ENCODE measurements around the gene PCGF3.

The PCGF3 gene, protein sequence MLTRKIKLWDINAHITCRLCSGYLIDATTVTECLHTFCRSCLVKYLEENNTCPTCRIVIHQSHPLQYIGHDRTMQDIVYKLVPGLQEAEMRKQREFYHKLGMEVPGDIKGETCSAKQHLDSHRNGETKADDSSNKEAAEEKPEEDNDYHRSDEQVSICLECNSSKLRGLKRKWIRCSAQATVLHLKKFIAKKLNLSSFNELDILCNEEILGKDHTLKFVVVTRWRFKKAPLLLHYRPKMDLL

DNA sequence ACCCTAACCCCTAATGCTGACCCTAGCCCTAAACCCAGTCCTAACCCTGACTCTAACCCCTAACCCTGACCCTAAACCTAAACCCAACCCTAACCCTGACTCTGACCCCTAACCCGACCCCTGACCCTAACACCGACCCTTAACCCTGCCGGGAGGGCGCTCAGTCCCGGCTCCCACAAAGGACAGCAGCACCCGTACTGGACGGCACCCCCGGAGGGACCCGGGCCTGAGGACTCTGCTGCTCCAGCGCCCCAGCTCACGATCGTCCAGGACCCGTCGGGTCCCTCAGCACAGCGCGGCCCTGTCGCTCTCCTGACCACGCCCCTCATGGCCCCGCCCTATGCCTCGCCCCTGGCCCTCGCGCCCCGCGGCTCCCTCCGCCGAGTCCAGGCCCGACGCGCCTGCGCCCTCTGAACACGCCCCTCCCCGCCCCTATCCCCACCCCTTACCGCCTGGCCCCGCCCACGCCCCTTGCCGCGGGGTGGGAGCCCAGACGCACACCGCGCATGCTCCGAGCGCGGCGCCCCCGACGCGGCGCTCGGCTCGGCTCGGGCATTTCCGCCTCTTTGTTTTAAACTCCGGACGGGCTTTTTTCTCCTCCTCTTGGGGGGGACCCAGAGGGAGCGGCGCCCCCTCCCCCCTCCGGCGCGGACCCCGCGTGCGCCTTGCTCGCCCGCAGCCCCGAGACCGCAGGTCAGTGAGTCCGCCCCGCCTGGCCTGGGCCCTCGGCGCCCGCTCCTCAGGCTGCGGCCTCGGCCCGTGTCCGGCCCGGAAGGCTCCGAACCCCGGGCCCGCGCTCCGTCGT lies at the start of gene PCGF3:
Gene PCGF3 (plus strand): TSS at position 555 of the 805 bp plus-strand sequence. CDS start 27,849 bp downstream, outside the sequence.
- DNase-seq, result peak; percentile 32

DNA sequence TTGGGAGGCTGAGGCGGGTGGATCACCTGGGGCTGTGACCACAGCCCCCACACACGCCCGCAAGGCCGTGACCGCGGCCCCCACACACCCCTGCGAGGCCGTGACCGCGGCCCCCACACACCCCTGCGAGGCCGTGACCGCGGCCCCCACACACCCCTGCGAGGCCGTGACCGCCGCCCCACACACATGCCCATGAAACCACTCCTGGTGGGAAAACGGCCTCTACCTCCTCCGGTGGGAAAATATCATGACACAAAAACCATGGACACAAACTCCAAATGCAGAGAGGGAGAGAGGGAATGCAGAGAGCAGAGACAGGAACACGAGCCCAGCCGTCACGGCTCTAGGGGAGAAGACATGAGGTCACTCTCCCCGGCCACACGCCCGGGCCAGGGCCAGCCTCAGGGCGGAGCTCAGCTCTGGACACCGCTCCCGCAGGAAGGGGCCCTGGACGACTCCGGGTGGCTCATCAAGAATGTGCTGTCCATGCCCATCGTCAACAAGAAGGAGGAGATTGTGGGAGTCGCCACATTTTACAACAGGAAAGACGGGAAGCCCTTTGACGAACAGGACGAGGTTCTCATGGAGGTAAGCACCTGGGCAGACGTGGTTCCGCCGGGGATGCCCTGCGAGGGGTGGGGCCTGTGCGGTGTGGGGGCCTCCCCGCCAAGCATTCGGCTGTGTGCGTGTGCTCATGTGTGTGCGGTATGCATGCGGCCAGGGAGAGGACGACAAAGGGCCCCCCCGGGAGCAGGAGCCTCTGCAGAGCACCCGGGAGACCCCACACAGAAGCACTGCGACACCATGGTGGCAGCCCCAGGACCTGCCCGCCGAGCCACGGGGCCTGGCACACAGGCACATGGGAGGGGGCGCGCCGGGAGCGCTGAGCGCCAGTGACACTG lies 48.9 kb upstream of the PCGF3 start:
- DNase-seq, result no peak

DNA sequence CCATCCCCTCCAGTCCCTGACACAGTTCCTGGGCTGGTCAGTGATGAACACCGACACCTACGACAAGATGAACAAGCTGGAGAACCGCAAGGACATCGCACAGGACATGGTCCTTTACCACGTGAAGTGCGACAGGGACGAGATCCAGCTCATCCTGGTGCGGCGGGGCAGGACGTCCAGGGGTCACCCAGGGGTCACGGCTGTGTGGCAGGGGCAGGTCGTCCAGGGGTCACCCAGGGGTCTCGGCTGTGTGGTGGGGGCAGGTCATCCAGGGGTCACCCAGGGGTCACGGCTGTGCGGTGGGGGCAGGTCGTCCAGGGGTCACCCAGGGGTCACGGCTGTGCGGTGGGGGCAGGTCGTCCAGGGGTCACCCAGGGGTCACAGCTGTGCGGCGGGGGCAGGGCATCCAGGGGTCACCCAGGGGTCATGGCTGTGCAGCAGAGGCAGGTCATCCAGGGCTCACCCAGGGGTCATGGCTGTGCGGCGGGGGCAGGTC lies 48.2 kb upstream of the PCGF3 start:
- DNase-seq, result no peak

DNA sequence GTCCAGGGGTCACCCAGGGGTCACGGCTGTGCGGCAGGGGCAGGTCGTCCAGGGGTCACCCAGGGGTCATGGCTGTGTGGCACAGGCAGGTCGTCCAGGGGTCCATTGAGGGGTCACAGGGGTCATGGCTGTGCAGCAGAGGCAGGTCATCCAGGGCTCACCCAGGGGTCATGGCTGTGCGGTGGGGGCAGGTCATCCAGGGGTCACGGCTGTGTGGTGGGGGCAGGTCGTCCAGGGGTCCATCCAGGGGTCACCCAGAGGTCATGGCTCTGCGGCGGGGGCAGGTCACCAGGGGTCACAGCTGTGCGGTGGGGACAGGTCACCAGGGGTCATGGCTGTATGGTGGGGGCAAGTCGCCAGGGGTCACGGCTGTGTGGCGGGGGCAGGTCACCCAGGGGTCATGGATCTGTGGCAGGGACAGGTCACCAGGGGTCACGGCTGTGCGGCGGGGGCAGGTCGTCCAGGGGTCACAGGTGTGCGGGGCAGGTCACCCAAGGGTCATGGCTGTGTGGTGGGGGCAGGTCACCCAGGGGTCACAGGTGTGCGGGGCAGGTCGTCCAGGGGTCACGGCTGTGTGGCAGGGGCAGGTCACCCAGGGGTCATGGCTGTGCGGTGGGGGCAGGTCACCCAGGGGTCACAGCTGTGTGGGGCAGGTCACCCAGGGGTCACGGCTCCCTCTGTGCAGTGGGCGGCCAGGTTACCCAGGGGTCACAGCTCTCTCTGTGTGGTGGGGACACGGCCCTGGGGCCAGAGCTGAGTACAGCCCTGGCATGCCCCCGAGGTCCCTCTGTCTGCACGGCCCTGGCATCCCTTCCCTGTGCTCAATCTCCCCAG lies 47.6 kb upstream of the PCGF3 start:
- DNase-seq, result no peak

DNA sequence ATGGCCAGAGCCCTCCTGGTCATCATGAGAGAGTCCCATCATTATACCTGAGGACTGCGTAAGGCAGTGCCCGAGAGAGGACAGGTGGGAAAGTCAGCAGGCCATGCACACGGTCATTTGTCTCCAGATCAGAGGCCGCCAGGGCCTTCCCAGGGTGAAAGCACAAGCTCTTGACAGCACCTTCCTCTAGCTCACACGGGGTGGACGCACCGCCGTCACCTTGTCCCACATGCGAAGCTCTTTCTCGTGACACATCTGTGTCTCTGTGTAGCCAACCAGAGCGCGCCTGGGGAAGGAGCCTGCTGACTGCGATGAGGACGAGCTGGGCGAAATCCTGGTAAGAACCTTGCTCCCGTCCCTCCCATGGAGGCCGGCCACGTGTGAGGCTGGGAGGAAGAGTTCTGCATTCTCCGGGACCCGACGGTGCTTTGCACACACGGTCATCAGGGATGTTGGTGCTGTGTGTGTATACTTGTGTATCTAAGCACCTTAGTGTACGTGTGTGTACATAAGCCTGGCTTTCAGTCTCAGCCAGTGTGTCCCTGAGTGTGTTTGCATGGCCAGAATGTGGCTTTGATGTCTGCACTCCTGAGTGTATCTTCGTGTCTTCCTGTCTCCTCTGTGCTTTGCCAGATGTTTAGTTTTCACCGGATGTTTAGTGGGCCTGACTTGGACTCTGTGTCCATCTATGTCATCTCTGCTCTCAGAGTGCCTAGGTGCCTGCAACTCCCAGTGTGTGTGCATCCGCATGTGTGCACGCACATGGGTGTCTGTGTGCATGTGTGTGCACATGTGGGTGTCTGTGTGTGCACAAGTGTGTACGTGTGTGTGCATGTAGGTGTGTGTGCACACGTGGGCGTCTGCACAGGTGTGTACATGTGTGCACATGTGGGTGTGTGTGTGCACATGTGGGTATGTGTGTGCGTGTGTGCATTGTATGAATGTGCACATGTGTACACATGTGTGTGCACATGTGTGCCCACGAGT lies 46.7 kb upstream of the PCGF3 start:
- DNase-seq, result no peak

DNA sequence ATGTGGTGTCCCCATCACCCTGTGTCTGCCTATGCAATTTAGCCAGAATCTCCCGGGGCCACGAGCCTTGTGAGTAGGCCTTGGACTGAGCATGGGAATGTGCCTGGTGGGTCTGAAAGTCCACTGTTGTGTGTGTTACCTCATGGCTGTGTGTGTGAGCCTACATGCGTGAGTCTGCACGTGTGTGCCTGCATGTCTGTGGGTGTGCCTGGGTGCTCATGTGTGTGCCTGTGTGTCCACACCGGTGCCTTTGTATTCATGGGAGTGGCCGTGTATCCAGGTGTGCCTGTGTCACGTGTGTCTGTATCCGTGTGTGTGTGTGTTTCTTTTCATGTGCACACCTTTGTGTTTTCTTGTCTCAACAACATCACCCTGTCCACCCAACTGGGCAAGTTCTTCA lies 45.8 kb upstream of the PCGF3 start:
- no peak for DNase-seq

DNA sequence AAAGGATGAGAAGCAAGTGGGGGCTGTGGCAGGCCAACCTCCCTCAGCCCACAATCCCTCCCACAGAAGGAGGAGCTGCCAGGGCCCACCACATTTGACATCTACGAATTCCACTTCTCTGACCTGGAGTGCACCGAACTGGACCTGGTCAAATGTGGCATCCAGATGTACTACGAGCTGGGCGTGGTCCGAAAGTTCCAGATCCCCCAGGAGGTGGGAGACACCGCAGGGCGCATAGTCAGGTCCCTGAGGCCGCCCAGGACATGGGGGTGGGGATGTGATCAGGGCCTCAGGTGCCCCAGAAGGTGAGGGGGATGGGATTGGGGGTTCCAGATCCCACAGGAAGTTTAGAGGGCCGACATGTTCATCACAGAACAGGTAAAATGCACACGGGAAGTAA lies 45.2 kb upstream of the PCGF3 start:
- no peak for DNase-seq

DNA sequence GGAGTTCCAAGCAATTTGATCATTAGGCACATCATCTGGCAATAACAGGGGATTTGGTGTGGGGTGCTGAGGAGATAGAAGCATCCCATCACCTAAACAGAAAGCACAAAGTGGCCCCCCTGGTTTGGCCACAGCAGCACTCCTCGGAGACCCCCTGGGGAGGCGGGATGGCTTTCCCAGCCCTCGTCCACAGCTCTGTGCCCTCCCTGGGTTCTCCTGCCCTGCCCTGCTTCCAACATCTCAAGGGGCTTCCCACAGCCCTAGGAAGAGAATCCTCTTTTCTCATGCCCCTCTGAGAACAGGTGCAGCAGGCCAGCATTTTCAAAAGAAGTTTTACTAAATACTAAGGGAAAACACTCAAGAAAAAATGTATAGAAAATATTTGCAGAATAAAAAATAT lies 44.4 kb upstream of the PCGF3 start:
- DNase-seq, result no peak

DNA sequence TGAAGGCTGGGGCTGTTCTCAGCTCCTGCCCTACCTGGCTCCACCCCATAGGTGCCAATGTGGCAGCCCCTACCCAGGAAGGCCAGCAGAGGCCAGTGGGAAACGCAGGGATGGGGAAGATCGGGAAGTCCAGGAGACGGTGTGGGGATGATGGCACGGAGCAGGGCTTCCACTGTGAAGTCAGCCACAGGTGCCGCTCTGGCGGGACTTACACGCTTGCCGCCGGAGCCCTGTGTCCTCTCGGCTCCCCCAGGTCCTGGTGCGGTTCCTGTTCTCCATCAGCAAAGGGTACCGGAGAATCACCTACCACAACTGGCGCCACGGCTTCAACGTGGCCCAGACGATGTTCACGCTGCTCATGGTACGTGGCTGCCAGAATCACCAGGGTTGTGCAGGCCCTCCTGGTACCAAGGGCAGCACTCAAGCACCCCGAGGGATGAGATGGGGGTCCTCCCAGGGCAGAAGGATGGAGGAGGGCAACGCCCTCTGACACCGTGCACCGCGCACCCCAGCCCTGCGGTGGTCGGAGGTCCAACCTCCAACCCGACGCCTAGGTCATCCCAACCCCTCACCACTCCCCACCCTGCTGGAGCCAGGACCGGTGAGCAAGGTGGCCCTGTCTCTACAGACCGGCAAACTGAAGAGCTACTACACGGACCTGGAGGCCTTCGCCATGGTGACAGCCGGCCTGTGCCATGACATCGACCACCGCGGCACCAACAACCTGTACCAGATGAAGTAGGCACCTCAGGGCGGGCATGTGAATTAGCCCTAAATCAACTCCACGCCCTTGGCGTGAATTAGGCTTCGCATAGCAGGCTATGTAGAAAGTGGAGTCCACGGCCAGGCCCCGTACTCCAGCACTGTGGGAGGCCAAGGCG lies 43.5 kb upstream of the PCGF3 start:
- DNase-seq, result no peak

DNA sequence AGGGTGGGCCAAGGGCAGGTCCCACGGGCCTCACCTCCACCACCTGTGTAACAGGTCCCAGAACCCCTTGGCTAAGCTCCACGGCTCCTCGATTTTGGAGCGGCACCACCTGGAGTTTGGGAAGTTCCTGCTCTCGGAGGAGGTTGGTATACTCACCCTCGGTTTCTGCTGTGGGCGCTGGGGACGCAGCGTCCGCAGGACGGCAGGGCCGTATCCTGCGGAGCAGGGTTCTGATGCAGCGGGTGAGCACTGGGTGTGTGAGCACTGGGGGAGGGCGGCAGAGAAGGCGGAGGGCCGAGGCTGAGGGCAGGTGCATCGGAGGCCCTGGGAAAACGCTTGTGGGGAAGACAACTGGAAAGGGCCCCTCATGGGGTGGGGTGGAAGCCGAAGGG lies 42.6 kb upstream of the PCGF3 start:
- no peak for DNase-seq

DNA sequence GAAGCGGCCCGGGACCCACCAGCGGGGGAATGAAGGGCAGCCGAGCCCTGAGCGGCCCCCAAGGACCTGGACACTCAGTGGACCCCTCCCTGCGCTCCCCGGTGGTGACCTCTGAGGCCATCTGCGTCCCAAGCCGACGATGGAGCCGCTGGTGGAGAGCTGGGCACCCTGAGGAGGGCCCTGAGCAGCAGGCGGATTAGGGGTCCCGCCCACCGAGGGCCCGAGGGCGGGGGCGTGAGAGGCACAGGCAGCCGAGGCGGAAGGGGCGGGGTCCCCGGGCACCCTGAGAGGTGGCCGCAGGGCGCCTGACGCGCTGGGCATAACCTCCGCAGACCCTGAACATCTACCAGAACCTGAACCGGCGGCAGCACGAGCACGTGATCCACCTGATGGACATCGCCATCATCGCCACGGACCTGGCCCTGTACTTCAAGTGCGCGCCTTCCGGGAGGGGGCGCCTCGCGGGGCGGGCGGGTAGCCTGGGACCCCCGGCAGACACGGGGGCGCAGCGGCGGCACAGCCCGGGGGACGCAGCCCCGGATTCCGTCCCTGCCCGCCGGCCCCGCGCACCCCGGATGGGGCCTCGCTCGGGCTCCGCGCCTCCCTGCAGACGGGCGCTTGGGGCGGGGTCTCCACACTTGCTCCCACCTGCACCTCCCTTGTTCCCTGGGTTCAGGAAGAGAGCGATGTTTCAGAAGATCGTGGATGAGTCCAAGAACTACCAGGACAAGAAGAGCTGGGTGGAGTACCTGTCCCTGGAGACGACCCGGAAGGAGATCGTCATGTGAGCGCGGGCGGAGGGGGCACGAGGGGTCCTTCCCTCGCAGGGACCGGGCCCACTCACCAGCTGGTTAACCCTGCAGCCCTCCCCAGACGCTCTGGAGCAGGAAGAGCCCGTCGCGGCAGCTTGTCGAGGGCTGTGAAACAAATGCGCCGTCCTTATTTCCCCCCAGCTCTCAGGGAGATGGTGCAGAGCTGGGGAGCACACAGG lies 41.9 kb upstream of the PCGF3 start:
- DNase-seq, result no peak

DNA sequence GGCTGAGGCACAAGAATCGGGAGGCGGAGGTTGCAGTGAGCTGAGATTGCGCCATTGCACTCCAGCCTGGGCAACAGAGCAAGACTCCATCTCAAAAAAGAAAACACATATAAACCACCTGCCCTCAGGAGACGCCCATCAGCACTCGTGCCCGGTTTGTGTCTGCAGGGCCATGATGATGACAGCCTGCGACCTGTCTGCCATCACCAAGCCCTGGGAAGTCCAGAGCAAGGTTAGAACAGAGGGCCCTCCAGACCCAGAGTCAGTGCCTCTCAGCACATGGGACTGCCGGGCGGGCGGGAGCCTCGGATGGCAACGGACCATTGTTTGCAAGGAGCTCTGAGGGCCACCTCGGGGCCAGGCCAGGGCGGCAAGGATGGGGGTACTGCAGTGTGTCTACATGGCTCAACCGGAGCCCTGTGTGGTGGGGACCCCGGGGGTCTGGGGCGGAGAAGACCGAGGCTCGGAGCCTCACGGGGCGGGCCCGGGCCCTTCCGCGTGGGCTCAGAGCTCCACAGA lies 40.9 kb upstream of the PCGF3 start:
- DNase-seq, result no peak

DNA sequence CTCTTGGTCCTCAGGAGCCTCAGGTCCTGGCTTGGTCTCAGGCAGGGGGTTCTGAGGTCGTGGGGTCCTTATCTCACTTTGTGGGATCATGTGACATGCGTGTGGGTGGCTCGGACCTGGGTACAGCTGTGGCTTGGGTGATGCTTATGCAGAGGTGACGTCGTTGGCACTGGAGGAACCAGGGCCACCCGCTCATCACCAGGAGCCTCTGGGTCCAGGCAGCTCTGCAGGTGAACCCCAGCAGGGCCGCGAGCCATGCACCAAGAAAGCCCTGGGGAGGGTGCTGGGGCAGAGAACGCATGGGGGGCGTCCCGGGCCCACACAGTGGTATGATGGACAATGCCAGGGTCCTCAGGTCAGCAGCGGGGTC lies 40.3 kb upstream of the PCGF3 start:
- no peak for DNase-seq

DNA sequence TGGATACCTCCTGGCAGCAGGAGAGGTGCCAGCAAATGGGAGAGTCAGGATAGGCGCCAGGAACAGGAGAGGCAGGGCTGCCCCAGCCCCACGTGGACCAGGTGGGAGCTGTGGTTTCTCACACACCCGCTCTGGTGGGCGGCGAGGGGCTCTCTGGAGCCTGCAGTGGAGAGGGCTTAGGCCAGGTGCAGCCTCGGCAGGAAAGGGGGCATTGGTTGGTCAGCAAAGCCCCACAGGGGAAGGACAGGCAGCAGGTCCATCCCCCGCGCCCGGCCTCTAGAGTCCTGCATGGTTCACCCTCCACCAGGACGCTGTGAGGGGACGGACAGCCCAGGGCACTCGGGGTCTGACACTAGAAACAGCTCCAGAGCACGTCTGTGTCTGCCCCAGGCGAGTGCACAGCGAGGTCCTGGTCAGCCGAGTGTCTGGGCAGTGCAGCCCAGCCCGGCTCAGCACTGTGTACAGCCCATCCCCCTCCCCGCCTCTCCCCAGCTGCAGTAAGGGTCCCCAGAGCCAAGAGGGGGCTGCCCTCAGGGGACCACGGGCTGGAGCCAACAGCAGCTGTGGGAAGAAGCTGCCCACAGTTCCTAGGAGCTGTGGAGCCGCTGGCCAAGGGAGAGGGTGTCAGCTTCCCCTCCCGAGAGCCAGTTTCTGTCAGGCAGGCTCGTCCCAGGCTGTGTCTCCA lies 39.7 kb upstream of the PCGF3 start:
- no peak for DNase-seq

DNA sequence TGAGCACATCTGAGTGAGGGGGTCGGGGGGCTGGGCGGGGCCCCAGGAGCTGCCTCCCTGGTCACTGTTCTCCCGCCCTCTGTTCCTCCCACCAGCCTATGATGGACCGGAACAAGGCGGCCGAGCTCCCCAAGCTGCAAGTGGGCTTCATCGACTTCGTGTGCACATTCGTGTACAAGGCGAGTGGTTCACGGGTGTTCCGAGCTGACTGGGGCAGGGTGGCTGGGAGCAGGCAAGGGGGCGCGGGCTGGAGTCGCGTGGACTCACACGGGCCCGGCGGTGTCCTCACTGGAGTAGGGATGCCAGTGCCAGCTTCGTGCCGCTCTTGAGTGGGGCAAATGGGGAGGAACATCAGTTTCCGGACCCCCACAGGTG lies 39.2 kb upstream of the PCGF3 start:
- DNase-seq, result no peak

DNA sequence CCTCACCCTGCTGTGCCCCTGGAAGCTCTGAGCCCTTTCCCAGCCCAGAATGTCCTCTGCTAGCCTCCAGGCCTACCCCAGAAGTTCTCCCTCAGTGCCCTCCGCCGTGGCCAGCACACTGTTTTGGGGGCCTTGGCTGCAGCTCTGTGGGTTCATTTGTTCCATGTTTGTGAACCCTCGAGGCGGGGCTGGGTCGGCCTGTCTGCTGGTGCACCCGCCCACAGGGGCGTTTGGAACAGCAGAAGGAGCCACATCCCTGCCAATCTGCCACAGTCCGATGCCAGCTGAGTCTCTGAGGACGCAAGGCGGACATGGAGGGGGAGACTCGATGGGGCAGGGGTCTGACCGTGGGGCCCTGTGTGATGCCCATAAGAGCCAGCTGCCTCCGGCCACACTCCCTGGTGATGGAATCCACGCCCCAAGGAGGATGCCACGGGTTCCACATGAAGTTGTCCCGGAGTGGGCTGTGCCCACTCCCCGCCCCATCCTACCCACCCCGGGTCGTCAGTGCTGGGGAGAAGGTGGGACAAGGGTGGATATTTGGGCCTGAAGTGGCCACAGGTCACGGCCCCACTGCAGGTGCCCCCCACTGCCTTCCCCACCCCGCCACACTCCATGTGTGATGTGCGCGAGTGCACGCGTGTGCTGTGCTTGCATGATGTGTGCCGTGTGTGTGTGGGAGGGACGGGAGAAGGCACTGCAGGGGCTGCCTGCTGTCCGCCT lies 38.6 kb upstream of the PCGF3 start:
- no peak for DNase-seq

DNA sequence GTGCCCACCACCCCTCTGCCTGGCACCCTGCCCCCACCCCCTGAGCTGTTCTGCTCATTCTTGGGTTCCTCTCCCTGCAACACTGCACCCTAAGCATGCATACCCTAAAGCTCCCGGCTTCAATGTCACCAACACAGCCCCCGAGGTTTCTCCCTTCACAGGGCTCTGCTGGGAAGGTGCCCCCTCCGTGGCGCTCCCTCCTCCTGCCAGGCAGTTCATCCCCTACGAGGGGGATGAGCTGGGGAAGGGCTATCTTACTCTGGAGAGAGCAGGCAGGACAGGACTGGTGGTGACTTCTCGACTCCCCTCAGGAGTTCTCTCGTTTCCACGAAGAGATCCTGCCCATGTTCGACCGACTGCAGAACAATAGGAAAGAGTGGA lies 38.1 kb upstream of the PCGF3 start:
- DNase-seq, result no peak

Measured in SHP77 treated with DMSO at 0.1 percent for 48 hours (cell line).